Osteocyte (in vitro differentiated cells): ENCODE measurements around the gene MSX2. TPM values are rescaled to one million over a fixed set of nuclear protein-coding genes. Genes with fewer than 3 reads are reported as not detected.

Source experiments
- DNase-seq: peaks from one replicate; pipeline ENCODE4 v3.0.0; 2021; ENCODE audit warnings: mixed read lengths; ENCODE audit not compliant: unreplicated experiment; ENCODE audit errors: extremely low spot score
- H3K27ac Mint-ChIP-seq: one replicate; pipeline ENCODE4 v1.8.0; 2021; ENCODE audit warnings: mild to moderate bottlenecking, mixed read lengths; ENCODE audit not compliant: unreplicated experiment
- H3K27me3 Mint-ChIP-seq: one replicate; pipeline ENCODE4 v1.8.0; 2021; ENCODE audit warnings: mixed read lengths; ENCODE audit not compliant: unreplicated experiment
- H3K36me3 Mint-ChIP-seq: one replicate; pipeline ENCODE4 v1.8.0; 2021; ENCODE audit warnings: mixed read lengths; ENCODE audit not compliant: unreplicated experiment
- H3K4me1 Mint-ChIP-seq: one replicate; pipeline ENCODE4 v1.8.0; 2021; ENCODE audit warnings: mixed read lengths; ENCODE audit not compliant: unreplicated experiment
- H3K4me3 Mint-ChIP-seq: one replicate; pipeline ENCODE4 v1.8.0; 2021; ENCODE audit warnings: mild to moderate bottlenecking, moderate library complexity, mixed read lengths; ENCODE audit not compliant: unreplicated experiment
- H3K9me3 Mint-ChIP-seq: one replicate; pipeline ENCODE4 v1.8.0; 2021; ENCODE audit warnings: mixed read lengths; ENCODE audit not compliant: unreplicated experiment
- total RNA-seq: library from RNA; stranded (reverse); gene quantifications from 2 replicates; pipeline ENCODE4 v1.2.1, GENCODE V29; 2021
- TF ChIP-seq, protein P1 (sequence below): fragments of 200-600 bp; sonication (generic); IDR thresholded peaks from 2 replicates; pipeline ENCODE4 v1.5.0; 2021; ENCODE audit warnings: antibody characterized with exemption, mild to moderate bottlenecking, moderate library complexity

MSX2 gene
- total RNA-seq, 1 donor from 2014 or later: 31.9 TPM

- TF ChIP-seq, protein P1, sequence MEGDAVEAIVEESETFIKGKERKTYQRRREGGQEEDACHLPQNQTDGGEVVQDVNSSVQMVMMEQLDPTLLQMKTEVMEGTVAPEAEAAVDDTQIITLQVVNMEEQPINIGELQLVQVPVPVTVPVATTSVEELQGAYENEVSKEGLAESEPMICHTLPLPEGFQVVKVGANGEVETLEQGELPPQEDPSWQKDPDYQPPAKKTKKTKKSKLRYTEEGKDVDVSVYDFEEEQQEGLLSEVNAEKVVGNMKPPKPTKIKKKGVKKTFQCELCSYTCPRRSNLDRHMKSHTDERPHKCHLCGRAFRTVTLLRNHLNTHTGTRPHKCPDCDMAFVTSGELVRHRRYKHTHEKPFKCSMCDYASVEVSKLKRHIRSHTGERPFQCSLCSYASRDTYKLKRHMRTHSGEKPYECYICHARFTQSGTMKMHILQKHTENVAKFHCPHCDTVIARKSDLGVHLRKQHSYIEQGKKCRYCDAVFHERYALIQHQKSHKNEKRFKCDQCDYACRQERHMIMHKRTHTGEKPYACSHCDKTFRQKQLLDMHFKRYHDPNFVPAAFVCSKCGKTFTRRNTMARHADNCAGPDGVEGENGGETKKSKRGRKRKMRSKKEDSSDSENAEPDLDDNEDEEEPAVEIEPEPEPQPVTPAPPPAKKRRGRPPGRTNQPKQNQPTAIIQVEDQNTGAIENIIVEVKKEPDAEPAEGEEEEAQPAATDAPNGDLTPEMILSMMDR: no peak
- H3K4me3 Mint-ChIP-seq: peak overlapping the region; percentile 36
- H3K4me1 Mint-ChIP-seq: peaks cover 42% of the 10 kb centered on the region
- no peaks in the 10 kb centered on the region for H3K36me3 Mint-ChIP-seq
- no peaks in the 10 kb centered on the region for H3K9me3 Mint-ChIP-seq
- H3K27me3 Mint-ChIP-seq: peaks cover 3% of the 10 kb centered on the region
- DNase-seq: no peak
- H3K27ac Mint-ChIP-seq: peak overlapping the region; percentile 87
Observed at GRCh38 chr5:174707671-174708070, 16.7 kb upstream of the MSX2 start.

DNA sequence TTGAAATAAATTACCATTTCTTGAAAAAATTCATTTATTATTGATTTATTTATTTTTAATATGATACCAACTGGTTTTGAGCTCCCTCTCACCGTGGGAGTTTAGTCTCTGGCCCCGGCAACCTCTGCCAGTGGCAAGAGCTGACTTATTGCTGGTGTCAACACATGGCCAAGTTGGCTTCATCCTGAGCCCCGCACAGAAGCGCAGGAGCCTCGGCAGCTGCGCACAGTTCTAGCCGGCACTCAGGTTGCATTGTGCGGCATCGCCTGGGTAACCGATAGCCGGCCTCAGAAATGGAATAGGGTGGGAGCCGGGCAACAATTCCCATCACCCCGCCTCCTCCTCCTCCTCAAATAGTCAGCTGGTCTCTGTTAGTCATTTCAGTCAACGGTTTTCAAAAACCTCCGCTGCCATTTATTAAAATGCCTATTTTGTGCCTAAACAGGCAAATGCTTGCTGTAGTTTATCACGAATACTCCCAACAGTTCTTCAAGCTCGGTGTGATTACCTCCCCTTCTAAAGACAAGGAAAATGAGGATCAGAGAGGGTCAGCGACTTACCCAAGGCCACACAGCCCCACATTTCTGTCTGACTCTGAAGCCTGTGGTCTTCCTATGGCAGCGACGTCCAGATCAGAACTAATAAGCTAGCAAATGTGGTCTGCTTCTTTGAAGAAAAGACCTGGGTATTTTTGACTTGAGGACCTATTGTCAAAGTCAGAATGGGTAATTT is 15.7 kb upstream of the MSX2 start:
- H3K27ac Mint-ChIP-seq: no peak overlapping the region

DNA sequence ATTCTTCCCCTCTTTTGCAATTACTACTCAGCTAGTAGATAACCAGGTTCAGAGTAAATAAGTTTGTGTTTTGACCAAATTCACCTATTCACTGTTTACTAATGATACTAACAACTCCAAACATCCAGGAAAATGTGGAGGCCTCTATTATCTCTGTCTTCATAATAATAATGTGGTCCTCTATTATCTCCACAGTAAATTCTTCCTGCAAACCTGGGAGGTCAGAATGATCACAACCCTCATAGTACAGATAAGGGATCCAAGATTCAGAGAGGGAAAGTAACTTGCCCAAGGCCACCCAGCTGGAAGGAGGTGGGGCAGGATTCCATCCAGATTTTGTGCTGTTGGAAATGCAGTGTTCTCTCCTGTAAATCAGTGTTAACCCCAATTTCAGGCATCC is 9.6 kb upstream of the MSX2 start:
- Mint-ChIP-seq H3K27me3 (peaks cover 31% of the 10 kb centered on the region), H3K4me3 (no peak overlapping the region), H3K27ac (no peak overlapping the region), H3K9me3 (no peaks in the 10 kb centered on the region), H3K36me3 (no peaks in the 10 kb centered on the region), H3K4me1 (peaks cover 10% of the 10 kb centered on the region)
- TF ChIP-seq, protein P1: no peak
- DNase-seq: no peak

More for the DNA sequence above, 15.7 kb upstream of the MSX2 start:
- TF ChIP-seq, protein P1: no peak
- Mint-ChIP-seq H3K4me1 (peaks cover 42% of the 10 kb centered on the region), H3K4me3 (no peak overlapping the region), H3K9me3 (no peaks in the 10 kb centered on the region), H3K36me3 (no peaks in the 10 kb centered on the region), H3K27me3 (peaks cover 5% of the 10 kb centered on the region)
- DNase-seq: no peak

GRCh38 chr5:174715804-174716203 is 8.6 kb upstream of the MSX2 start:
- no peak for DNase-seq
- no peak overlapping the region for H3K27ac Mint-ChIP-seq
- no peak overlapping the region for H3K4me3 Mint-ChIP-seq
- no peaks in the 10 kb centered on the region for H3K36me3 Mint-ChIP-seq
- H3K27me3 Mint-ChIP-seq: peaks cover 40% of the 10 kb centered on the region
- H3K9me3 Mint-ChIP-seq: no peaks in the 10 kb centered on the region
- TF ChIP-seq, protein P1: no peak
- peaks cover 8% of the 10 kb centered on the region for H3K4me1 Mint-ChIP-seq

DNA sequence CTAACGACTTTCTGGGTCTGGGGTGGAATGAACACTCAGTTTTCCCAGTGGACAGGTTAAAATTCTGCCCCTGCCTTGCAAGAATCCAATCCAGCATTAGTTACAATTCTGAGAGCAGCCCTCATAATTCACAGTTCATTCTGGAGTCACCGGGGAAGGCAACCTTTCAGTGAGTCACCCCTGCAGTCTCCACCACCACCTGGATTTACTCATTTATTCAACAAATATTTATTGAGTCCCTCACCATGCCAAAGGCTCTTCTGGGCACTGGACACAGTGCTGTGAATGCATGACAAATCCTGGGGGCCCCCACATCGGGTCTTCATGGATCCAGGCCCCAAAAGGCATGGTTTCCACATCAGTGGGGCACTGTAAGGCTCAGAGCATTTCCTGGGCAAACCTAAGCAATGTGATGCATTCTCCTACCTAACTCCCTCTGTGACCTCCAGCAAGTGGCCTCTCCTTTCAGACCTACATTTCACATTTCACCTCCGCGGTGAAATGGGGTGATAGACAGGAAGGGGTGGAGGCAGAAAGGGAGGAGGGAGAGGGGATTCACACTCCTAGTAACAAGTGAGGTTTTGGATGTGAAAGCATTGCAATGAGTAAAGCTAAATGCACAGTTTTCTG is 6.4 kb upstream of the MSX2 start:
- no peaks in the 10 kb centered on the region for H3K36me3 Mint-ChIP-seq
- H3K4me3 Mint-ChIP-seq: no peak overlapping the region
- no peak for DNase-seq
- H3K27me3 Mint-ChIP-seq: peaks cover 52% of the 10 kb centered on the region
- no peak overlapping the region for H3K27ac Mint-ChIP-seq
- TF ChIP-seq, protein P1: no peak
- H3K9me3 Mint-ChIP-seq: no peaks in the 10 kb centered on the region
- peaks cover 11% of the 10 kb centered on the region for H3K4me1 Mint-ChIP-seq
